ENCODE measurements around the gene CNOT6. TPM values are rescaled to one million over a fixed set of nuclear protein-coding genes. Genes with fewer than 3 reads are reported as not detected.

The CNOT6 gene
- total RNA-seq, 2 experiments from 2014 or later, result 33.3 to 34.0 TPM

GRCh38 chr5:180609386-180609785 lies 115.2 kb downstream of the CNOT6 start:
- no peak for DNase-seq
- Mint-ChIP-seq H3K4me1 (ENCODE audit: low read depth) (no peaks in the 10 kb centered on the region), H3K27me3 (ENCODE audit: low read depth) (no peaks in the 10 kb centered on the region), H3K27ac (no peak overlapping the region), H3K4me3 (no peak overlapping the region), H3K36me3 (ENCODE audit: low read depth) (no peaks in the 10 kb centered on the region), H3K9me3 (no peaks in the 10 kb centered on the region)
- intact Hi-C loops (cut with micrococcal nuclease), result loop anchor here (5.0 kb wide), 2 partner anchors 108 to 117 kb away; partner anchors contain the start of gene CNOT6
- CTCF ChIA-PET, result no interaction called here

GRCh38 chr5:180609817-180610550 lies 115.8 kb downstream of the CNOT6 start:
- Mint-ChIP-seq H3K36me3 (ENCODE audit: low read depth) (no peaks in the 10 kb centered on the region), H3K27ac (no peak overlapping the region), H3K27me3 (ENCODE audit: low read depth) (no peaks in the 10 kb centered on the region), H3K4me3 (no peak overlapping the region), H3K9me3 (no peaks in the 10 kb centered on the region), H3K4me1 (ENCODE audit: low read depth) (no peaks in the 10 kb centered on the region)
- no peak for DNase-seq
- CTCF ChIA-PET, result no interaction called here
- intact Hi-C loops (cut with micrococcal nuclease), result loop anchor here (5.0 kb wide), 2 partner anchors 107 to 118 kb away; partner anchors contain the start of gene CNOT6

- Mint-ChIP-seq H3K36me3 (ENCODE audit: low read depth) (no peaks in the 10 kb centered on the region), H3K27me3 (ENCODE audit: low read depth) (no peaks in the 10 kb centered on the region), H3K9me3 (no peaks in the 10 kb centered on the region), H3K27ac (no peak overlapping the region), H3K4me3 (no peak overlapping the region), H3K4me1 (ENCODE audit: low read depth) (no peaks in the 10 kb centered on the region)
- intact Hi-C loops (cut with micrococcal nuclease), result no loop called here
- CTCF ChIA-PET, result interaction anchor here (0.5 kb wide), 1 partner anchor 112 kb away, joined by 3 read pairs; no protein-coding TSS in a partner anchor
- no peak for DNase-seq
Observed at GRCh38 chr5:180611140-180611850, 117.1 kb downstream of the CNOT6 start.

GRCh38 chr5:180612683-180613082 lies 118.5 kb downstream of the CNOT6 start:
- H3K36me3 Mint-ChIP-seq (ENCODE audit: low read depth), result no peaks in the 10 kb centered on the region
- H3K4me3 Mint-ChIP-seq, result no peak overlapping the region
- no peak overlapping the region for H3K27ac Mint-ChIP-seq
- intact Hi-C loops (cut with micrococcal nuclease), result no loop called here
- no peaks in the 10 kb centered on the region for H3K4me1 Mint-ChIP-seq (ENCODE audit: low read depth)
- H3K9me3 Mint-ChIP-seq, result no peaks in the 10 kb centered on the region
- no peaks in the 10 kb centered on the region for H3K27me3 Mint-ChIP-seq (ENCODE audit: low read depth)
- CTCF ChIA-PET, result no interaction called here
- DNase-seq, result no peak

GRCh38 chr5:180613188-180613813 lies 119.1 kb downstream of the CNOT6 start:
- no peak overlapping the region for H3K4me3 Mint-ChIP-seq
- no peak overlapping the region for H3K27ac Mint-ChIP-seq
- intact Hi-C loops (cut with micrococcal nuclease), result no loop called here
- no peaks in the 10 kb centered on the region for H3K36me3 Mint-ChIP-seq (ENCODE audit: low read depth)
- peaks cover under 1% of the 10 kb centered on the region for H3K4me1 Mint-ChIP-seq (ENCODE audit: low read depth)
- no peaks in the 10 kb centered on the region for H3K27me3 Mint-ChIP-seq (ENCODE audit: low read depth)
- no peak for DNase-seq
- H3K9me3 Mint-ChIP-seq, result no peaks in the 10 kb centered on the region
- CTCF ChIA-PET, result no interaction called here

- Mint-ChIP-seq H3K27me3 (ENCODE audit: low read depth) (no peaks in the 10 kb centered on the region), H3K4me1 (ENCODE audit: low read depth) (peaks cover 3% of the 10 kb centered on the region), H3K9me3 (no peaks in the 10 kb centered on the region), H3K27ac (no peak overlapping the region), H3K4me3 (no peak overlapping the region), H3K36me3 (ENCODE audit: low read depth) (no peaks in the 10 kb centered on the region)
- CTCF ChIA-PET, result no interaction called here
- no peak for DNase-seq
- intact Hi-C loops (cut with micrococcal nuclease), result no loop called here
Observed at GRCh38 chr5:180613814-180614188, 119.6 kb downstream of the CNOT6 start.

GRCh38 chr5:180618487-180618828 lies 124.3 kb downstream of the CNOT6 start:
- Mint-ChIP-seq H3K27me3 (ENCODE audit: low read depth) (no peaks in the 10 kb centered on the region), H3K27ac (no peak overlapping the region), H3K9me3 (no peaks in the 10 kb centered on the region), H3K36me3 (ENCODE audit: low read depth) (no peaks in the 10 kb centered on the region), H3K4me1 (ENCODE audit: low read depth) (peaks cover 8% of the 10 kb centered on the region), H3K4me3 (peak overlapping the region; percentile 51)
- CTCF ChIA-PET, result interaction anchor here (0.7 to 1.6 kb wide), 7 partner anchors 12 to 100 kb away, joined by 3 to 9 read pairs (median 4); no protein-coding TSS in a partner anchor
- DNase-seq, result no peak
- intact Hi-C loops (cut with micrococcal nuclease), result loop anchor here (2.0 kb wide), 1 partner anchor 100 kb away; no protein-coding TSS in a partner anchor

- H3K4me1 Mint-ChIP-seq (ENCODE audit: low read depth), result peaks cover 13% of the 10 kb centered on the region
- intact Hi-C loops (cut with micrococcal nuclease), result loop anchor here (1.0 to 2.0 kb wide), 2 partner anchors 51 to 100 kb away; no protein-coding TSS in a partner anchor
- no peaks in the 10 kb centered on the region for H3K36me3 Mint-ChIP-seq (ENCODE audit: low read depth)
- peak; percentile 53 for DNase-seq
- H3K4me3 Mint-ChIP-seq, result peak overlapping the region; percentile 60
- CTCF ChIA-PET, result interaction anchor here (0.6 to 1.6 kb wide), 9 partner anchors 11 to 570 kb away, joined by 3 to 9 read pairs (median 4); no protein-coding TSS in a partner anchor
- H3K27me3 Mint-ChIP-seq (ENCODE audit: low read depth), result no peaks in the 10 kb centered on the region
- no peaks in the 10 kb centered on the region for H3K9me3 Mint-ChIP-seq
- no peak overlapping the region for H3K27ac Mint-ChIP-seq
Observed at GRCh38 chr5:180618829-180619562, 124.8 kb downstream of the CNOT6 start.

GRCh38 chr5:180619563-180619915 lies 125.4 kb downstream of the CNOT6 start:
- CTCF ChIA-PET, result interaction anchor here (0.6 to 1.6 kb wide), 8 partner anchors 11 to 569 kb away, joined by 3 to 9 read pairs (median 4); no protein-coding TSS in a partner anchor
- Mint-ChIP-seq H3K4me1 (ENCODE audit: low read depth) (peaks cover 14% of the 10 kb centered on the region), H3K9me3 (no peaks in the 10 kb centered on the region), H3K27me3 (ENCODE audit: low read depth) (no peaks in the 10 kb centered on the region), H3K4me3 (peak overlapping the region; percentile 47), H3K27ac (no peak overlapping the region), H3K36me3 (ENCODE audit: low read depth) (no peaks in the 10 kb centered on the region)
- DNase-seq, result no peak
- intact Hi-C loops (cut with micrococcal nuclease), result loop anchor here (1.0 to 2.0 kb wide), 2 partner anchors 51 to 99 kb away; no protein-coding TSS in a partner anchor

GRCh38 chr5:180620014-180620413 lies 125.8 kb downstream of the CNOT6 start:
- no peak for DNase-seq
- no peaks in the 10 kb centered on the region for H3K27me3 Mint-ChIP-seq (ENCODE audit: low read depth)
- no peak overlapping the region for H3K4me3 Mint-ChIP-seq
- no peak overlapping the region for H3K27ac Mint-ChIP-seq
- H3K36me3 Mint-ChIP-seq (ENCODE audit: low read depth), result no peaks in the 10 kb centered on the region
- H3K4me1 Mint-ChIP-seq (ENCODE audit: low read depth), result peaks cover 17% of the 10 kb centered on the region
- no peaks in the 10 kb centered on the region for H3K9me3 Mint-ChIP-seq
- intact Hi-C loops (cut with micrococcal nuclease), result no loop called here
- CTCF ChIA-PET, result interaction anchor here (1.3 to 1.5 kb wide), 2 partner anchors 17 to 27 kb away, joined by 4 to 9 read pairs; no protein-coding TSS in a partner anchor

GRCh38 chr5:180621311-180621710 lies 127.1 kb downstream of the CNOT6 start:
- H3K27ac Mint-ChIP-seq, result no peak overlapping the region
- H3K27me3 Mint-ChIP-seq (ENCODE audit: low read depth), result no peaks in the 10 kb centered on the region
- intact Hi-C loops (cut with micrococcal nuclease), result no loop called here
- CTCF ChIA-PET, result interaction anchor here (0.6 kb wide), 2 partner anchors 68 to 332 kb away, joined by 3 to 5 read pairs; no protein-coding TSS in a partner anchor
- H3K36me3 Mint-ChIP-seq (ENCODE audit: low read depth), result no peaks in the 10 kb centered on the region
- DNase-seq, result no peak
- H3K4me1 Mint-ChIP-seq (ENCODE audit: low read depth), result peaks cover 17% of the 10 kb centered on the region
- no peaks in the 10 kb centered on the region for H3K9me3 Mint-ChIP-seq
- H3K4me3 Mint-ChIP-seq, result no peak overlapping the region

- no peaks in the 10 kb centered on the region for H3K9me3 Mint-ChIP-seq
- H3K4me3 Mint-ChIP-seq, result no peak overlapping the region
- no peaks in the 10 kb centered on the region for H3K27me3 Mint-ChIP-seq (ENCODE audit: low read depth)
- H3K27ac Mint-ChIP-seq, result no peak overlapping the region
- intact Hi-C loops (cut with micrococcal nuclease), result no loop called here
- peaks cover 17% of the 10 kb centered on the region for H3K4me1 Mint-ChIP-seq (ENCODE audit: low read depth)
- DNase-seq, result no peak
- H3K36me3 Mint-ChIP-seq (ENCODE audit: low read depth), result no peaks in the 10 kb centered on the region
- CTCF ChIA-PET, result no interaction called here
Observed at GRCh38 chr5:180622910-180623309, 128.7 kb downstream of the CNOT6 start.

Measured in activated naive CD4-positive, alpha-beta T cell treated with anti-CD3 and anti-CD28 coated beads for 36 hours (primary cell).